ENCODE results near the gene CADPS.

Gene CADPS

DNA sequence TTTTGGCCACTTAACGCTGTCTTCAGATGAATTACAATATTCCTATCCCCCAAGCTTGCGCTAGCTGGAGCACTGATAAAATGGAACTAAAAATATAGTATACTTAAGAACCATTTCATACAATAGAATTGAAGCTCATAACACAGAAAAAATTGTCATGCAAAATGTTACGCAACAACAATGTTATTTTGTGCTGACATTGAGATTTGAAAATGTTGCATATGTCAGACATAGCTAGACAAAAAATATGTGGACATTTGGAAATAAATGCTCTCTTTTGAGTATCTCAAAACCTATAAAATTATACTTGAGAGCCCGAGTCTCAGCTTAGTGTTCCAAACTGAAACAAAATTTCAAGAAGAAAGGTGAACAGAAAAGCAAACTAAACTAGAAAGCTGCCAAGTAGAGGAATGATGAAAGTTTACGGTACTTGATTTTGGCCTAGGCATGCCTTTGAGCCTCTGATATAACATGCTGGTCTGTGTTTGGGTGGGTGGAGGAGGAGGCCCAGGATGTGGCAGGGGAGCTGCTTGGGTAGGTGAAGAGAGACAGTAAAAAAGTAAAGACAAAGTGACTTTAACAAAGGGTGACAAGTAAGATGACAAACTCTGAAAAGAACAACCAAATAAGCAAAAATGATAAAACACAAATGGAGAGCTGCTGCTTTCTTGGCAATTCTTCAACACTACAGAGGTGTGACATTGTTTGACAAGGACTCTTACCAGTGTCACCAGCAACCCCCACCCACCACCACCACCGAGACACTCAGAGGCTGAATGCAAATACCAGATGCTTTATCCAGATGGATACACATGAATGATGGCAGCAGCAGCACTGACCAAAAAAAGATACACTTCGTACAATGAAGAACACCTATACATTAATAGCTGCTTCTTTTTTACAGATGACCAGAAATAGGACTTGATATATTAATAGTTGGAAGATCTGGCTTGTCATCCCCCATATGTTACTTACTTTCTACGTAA is 372.6 kb downstream of the CADPS start:
- Histone ChIP-seq H3K9me2 (replicated peaks; ENCODE audit: low read depth, low read length) (no peaks in the 10 kb centered on the region), H3K9ac (ENCODE audit: low read depth, low read length, poor library complexity, severe bottlenecking) (no peak overlapping the region), H3F3A (ENCODE audit: low read depth) (no peaks in the 10 kb centered on the region), H3K4me1 (ENCODE audit: insufficient read depth, low read length, poor library complexity, severe bottlenecking) (no peaks in the 10 kb centered on the region), H4K20me1 (ENCODE audit: insufficient read depth, low read length, poor library complexity, severe bottlenecking) (no peaks in the 10 kb centered on the region), H3K27me3 (ENCODE audit: insufficient read depth, low read length, poor library complexity, severe bottlenecking) (no peaks in the 10 kb centered on the region), H2AFZ (ENCODE audit: low read length) (no peak overlapping the region), H3K79me2 (ENCODE audit: insufficient read depth, low read length) (no peaks in the 10 kb centered on the region), H3K36me3 (ENCODE audit: insufficient read depth, low read length) (no peaks in the 10 kb centered on the region), H3K9me3 (ENCODE audit: insufficient read depth, low read depth, low read length) (no peaks in the 10 kb centered on the region), H3K4me2 (ENCODE audit: low read depth, low read length, poor library complexity, severe bottlenecking) (no peak overlapping the region), H3K4me3 (ENCODE audit: low read length, poor library complexity, severe bottlenecking) (no peak overlapping the region)
- TF ChIP-seq CTCF (conservative IDR thresholded peaks at IDR 0.05; ENCODE audit: low read length), result no peak
- TF ChIP-seq EZH2phosphoT487 (IDR thresholded peaks at IDR 0.05; ENCODE audit: borderline replicate concordance), result no peak

DNA sequence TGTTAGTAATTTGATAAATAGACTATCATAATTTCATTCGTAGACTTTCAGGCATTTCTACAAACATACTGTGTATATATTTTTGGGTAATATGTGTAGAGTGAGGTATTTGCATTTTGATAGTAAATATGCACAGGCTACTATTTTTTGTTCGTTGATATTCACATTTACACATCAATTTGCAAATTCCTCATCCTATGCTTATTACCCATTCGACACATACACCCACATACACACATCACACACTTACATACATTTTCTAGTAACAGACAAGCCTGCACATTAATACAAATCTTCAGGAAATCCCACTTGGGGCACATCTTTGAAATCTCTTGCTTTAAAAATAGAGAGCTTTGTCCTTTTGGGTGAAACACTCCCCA is 373.9 kb downstream of the CADPS start:
- H3K9me2 ChIP-seq (replicated peaks; ENCODE audit: low read depth, low read length), result no peaks in the 10 kb centered on the region

GRCh38 chr3:62500556-62501288 is 374.5 kb downstream of the CADPS start:
- Histone ChIP-seq H3F3A (ENCODE audit: low read depth) (no peaks in the 10 kb centered on the region), H4K20me1 (ENCODE audit: insufficient read depth, low read length, poor library complexity, severe bottlenecking) (no peaks in the 10 kb centered on the region), H3K9me2 (replicated peaks; ENCODE audit: low read depth, low read length) (no peaks in the 10 kb centered on the region), H2AFZ (ENCODE audit: low read length) (no peak overlapping the region), H3K9me3 (ENCODE audit: insufficient read depth, low read depth, low read length) (no peaks in the 10 kb centered on the region), H3K27me3 (ENCODE audit: insufficient read depth, low read length, poor library complexity, severe bottlenecking) (no peaks in the 10 kb centered on the region), H3K36me3 (ENCODE audit: insufficient read depth, low read length) (no peaks in the 10 kb centered on the region), H3K4me2 (ENCODE audit: low read depth, low read length, poor library complexity, severe bottlenecking) (no peak overlapping the region), H3K4me1 (ENCODE audit: insufficient read depth, low read length, poor library complexity, severe bottlenecking) (no peaks in the 10 kb centered on the region), H3K79me2 (ENCODE audit: insufficient read depth, low read length) (no peaks in the 10 kb centered on the region), H3K9ac (ENCODE audit: low read depth, low read length, poor library complexity, severe bottlenecking) (no peak overlapping the region), H3K4me3 (ENCODE audit: low read length, poor library complexity, severe bottlenecking) (no peak overlapping the region)
- no peak for TF ChIP-seq EZH2phosphoT487 (IDR thresholded peaks at IDR 0.05; ENCODE audit: borderline replicate concordance)
- no peak for TF ChIP-seq CTCF (conservative IDR thresholded peaks at IDR 0.05; ENCODE audit: low read length)

More for the DNA sequence above, 373.9 kb downstream of the CADPS start:
- H2AFZ ChIP-seq (ENCODE audit: low read length), result no peak overlapping the region
- no peak overlapping the region for H3K4me3 ChIP-seq (ENCODE audit: low read length, poor library complexity, severe bottlenecking)
- no peaks in the 10 kb centered on the region for H3F3A ChIP-seq (ENCODE audit: low read depth)
- H4K20me1 ChIP-seq (ENCODE audit: insufficient read depth, low read length, poor library complexity, severe bottlenecking), result no peaks in the 10 kb centered on the region
- H3K4me1 ChIP-seq (ENCODE audit: insufficient read depth, low read length, poor library complexity, severe bottlenecking), result no peaks in the 10 kb centered on the region
- no peak overlapping the region for H3K9ac ChIP-seq (ENCODE audit: low read depth, low read length, poor library complexity, severe bottlenecking)
- no peaks in the 10 kb centered on the region for H3K27me3 ChIP-seq (ENCODE audit: insufficient read depth, low read length, poor library complexity, severe bottlenecking)
- no peaks in the 10 kb centered on the region for H3K36me3 ChIP-seq (ENCODE audit: insufficient read depth, low read length)
- no peaks in the 10 kb centered on the region for H3K79me2 ChIP-seq (ENCODE audit: insufficient read depth, low read length)
- H3K4me2 ChIP-seq (ENCODE audit: low read depth, low read length, poor library complexity, severe bottlenecking), result no peak overlapping the region
- H3K9me3 ChIP-seq (ENCODE audit: insufficient read depth, low read depth, low read length), result no peaks in the 10 kb centered on the region
- TF ChIP-seq CTCF (conservative IDR thresholded peaks at IDR 0.05; ENCODE audit: low read length) (no peak), EZH2phosphoT487 (IDR thresholded peaks at IDR 0.05; ENCODE audit: borderline replicate concordance) (no peak)

Measured in Loucy (cell line).